HepG2 (cell line): ENCODE results near the gene SHF. TPM values are rescaled to one million over a fixed set of nuclear protein-coding genes. Genes with fewer than 3 reads are reported as not detected.
A peak's percentile ranks its signal among the peaks of the same experiment; 100 is the strongest.
"Not testable (repeated sequence)": the region's sequence is repeated elsewhere in the genome, so short reads cannot be mapped to it uniquely, and the experiment has no call there.

Source experiments
- ATAC-seq: fragments of 200-7000 bp; cut with Tn5 transposase; 3 replicates; pipeline ENCODE4 v1.9.1; 2020; ENCODE audit warnings: mild to moderate bottlenecking, moderate library complexity
- BruUV-seq: library from RNA; stranded (reverse); fragments of 400-500 nt; replicated peaks from 2 replicates; lab custom pipeline; 2021; lab: Mats Ljungman, UMichigan
- CTCF ChIA-PET: fragments of 300-600 bp; formaldehyde crosslinking; extraction: SDS; loops from one replicate; lab custom pipeline; 2021; ENCODE audit warnings: low total read pairs, inconsistent platforms, low intra/inter-chr PET ratio; lab: Yijun Ruan, JAX
- POLR2A ChIA-PET: fragments of 350-600 bp; sonication (Branson Sonifier 250); formaldehyde crosslinking; loops from one replicate; lab custom pipeline; 2020; ENCODE audit warnings: antibody characterized with exemption, inconsistent platforms; lab: Yijun Ruan, JAX
- DNase-seq: peaks from one replicate; pipeline ENCODE4 v3.0.0-alpha.2; 2015; ENCODE audit warnings: low spot score
- FAIRE-seq: peaks from 3 replicates; lab custom pipeline; 2011; peaks lifted over from hg19 to GRCh38; lab: Jason Lieb, UNC
- H2AFZ ChIP-seq: one replicate; pipeline ENCODE4 v1.6.1; 2011; ENCODE audit warnings: low read length, inconsistent platforms
- H3K27ac ChIP-seq: fragments of 300-600 bp; 3 replicates; pipeline ENCODE4 v1.8.0; 2011; ENCODE audit warnings: mixed run types, mild to moderate bottlenecking, mixed read lengths, low read length, inconsistent platforms; ENCODE audit not compliant: insufficient read depth; ENCODE audit errors: extremely low read length
- H3K27me3 ChIP-seq, 2 experiments: fragments of 200-600 bp in 1 of 2; 2 replicates in 1 of 2; 3 replicates in 1 of 2; pipeline versions ENCODE4 v1.6.0 to v1.8.0; 2011; ENCODE audit warnings: low read length in 2 of 2, mild to moderate bottlenecking in 2 of 2, moderate library complexity in 2 of 2, inconsistent platforms in 1 of 2; ENCODE audit not compliant: insufficient read depth in 2 of 2, control insufficient read depth in 1 of 2
- H3K36me3 ChIP-seq, 2 experiments: fragments of 200-600 bp in 1 of 2; replicated peaks in 1 of 2; 2 replicates in 1 of 2; 3 replicates in 1 of 2; pipeline versions ENCODE4 v1.5.1 to v1.8.0; 2011; ENCODE audit warnings: low read length in 2 of 2, inconsistent platforms in 1 of 2; ENCODE audit not compliant: insufficient read depth in 2 of 2, control insufficient read depth in 1 of 2
- H3K4me1 ChIP-seq: 2 replicates; pipeline ENCODE4 v1.5.1; 2012; ENCODE audit warnings: low read length, inconsistent platforms; ENCODE audit not compliant: insufficient read depth
- H3K4me2 ChIP-seq: 2 replicates; pipeline ENCODE4 v1.6.0; 2011; ENCODE audit warnings: low read depth, low read length, inconsistent platforms
- H3K4me3 ChIP-seq, 3 experiments: fragments of 200-600 bp in 1 of 3; sonication (generic), shearing (Covaris generic) in 1 of 3; replicated peaks in 1 of 3; 2 replicates each; pipeline ENCODE4 v1.5.1; 2011 to 2016; ENCODE audit warnings: low read length in 3 of 3, inconsistent platforms in 2 of 3, low read depth in 2 of 3, mild to moderate bottlenecking in 2 of 3, control low read depth in 1 of 3, mixed read lengths in 1 of 3; ENCODE audit not compliant: insufficient read depth in 1 of 3
- H3K79me2 ChIP-seq: one replicate; pipeline ENCODE4 v1.6.1; 2011; ENCODE audit warnings: low read length, inconsistent platforms; ENCODE audit not compliant: insufficient read depth
- H3K9ac ChIP-seq: 2 replicates; pipeline ENCODE4 v1.6.0; 2011; ENCODE audit warnings: mild to moderate bottlenecking, low read depth, low read length, inconsistent platforms; ENCODE audit not compliant: insufficient read depth
- H3K9me3 ChIP-seq: 2 replicates; pipeline ENCODE4 v1.5.1; 2012; ENCODE audit warnings: mild to moderate bottlenecking, low read length
- H4K20me1 ChIP-seq: 2 replicates; pipeline ENCODE4 v1.6.0; 2011; ENCODE audit warnings: inconsistent platforms, mild to moderate bottlenecking, low read length, moderate library complexity; ENCODE audit not compliant: insufficient read depth
- SALL1 ChIP-seq: sonication (generic); formaldehyde crosslinking; IDR thresholded peaks from 2 replicates; pipeline ENCODE4 v1.8.0; 2022; ENCODE audit warnings: mild to moderate bottlenecking, missing genetic modification reagents
- YEATS4 ChIP-seq: sonication (generic); formaldehyde crosslinking; IDR thresholded peaks from 2 replicates; pipeline ENCODE4 v1.4.0; 2020; ENCODE audit warnings: missing genetic modification reagents, borderline replicate concordance
- ZNF276 ChIP-seq: sonication (generic); formaldehyde crosslinking; IDR thresholded peaks from 2 replicates; pipeline ENCODE4 v1.4.0; 2020; ENCODE audit warnings: mild to moderate bottlenecking, low read depth, missing genetic modification reagents
- ZNF350 ChIP-seq: sonication (generic); formaldehyde crosslinking; IDR thresholded peaks from 2 replicates; pipeline ENCODE4 v1.4.0; 2020; ENCODE audit warnings: mild to moderate bottlenecking, low read depth, missing genetic modification reagents, borderline replicate concordance
- ZNF687 ChIP-seq: sonication (generic); formaldehyde crosslinking; IDR thresholded peaks from 2 replicates; pipeline ENCODE4 v1.5.1; 2020; ENCODE audit warnings: mild to moderate bottlenecking, missing genetic modification reagents, moderate library complexity
- ZNF709 ChIP-seq: sonication (generic); formaldehyde crosslinking; IDR thresholded peaks from 2 replicates; pipeline ENCODE4 v1.5.0; 2020; ENCODE audit warnings: mild to moderate bottlenecking, missing genetic modification reagents
- WGBS: methylation state at CpG from one replicate; pipeline ENCODE4 v1.1.6; 2017; ENCODE audit warnings: low lambda C conversion rate; 5-methylcytosine and 5-hydroxymethylcytosine counted together
- in situ Hi-C: cut with HindIII; loops from 2 replicates; pipeline ENCODE4 v1.10.0; 2017; ENCODE audit warnings: low pct_unique_long_range_greater_than_20kb; ENCODE audit not compliant: extremely low pct_ligation_motif_present
- intact Hi-C: fragments of 100-400 bp; cut with micrococcal nuclease; formaldehyde crosslinking; loops from one replicate; pipeline ENCODE4 v1.10.0; 2022; ENCODE audit not compliant: unreplicated experiment
- polyA plus RNA-seq, 8 experiments: library from polyadenylated mRNA; depleted of rRNA in 3 of 8; stranded (reverse) in 7 of 8; unstranded in 1 of 8; fragments of >200 nt; fragmentation: Illumina TruSeq in 4 of 8; extraction: Trizol in 4 of 8; gene quantifications; 2 replicates each; pipeline versions ENCODE4 v1.2.1 to v1.2.3, GENCODE V29; 2011 to 2016; ENCODE audit warnings: low read depth in 4 of 8, missing spikeins in 1 of 8, mixed read lengths in 1 of 8; ENCODE audit not compliant: insufficient read depth in 1 of 8
- total RNA-seq, 5 experiments: library from RNA; depleted of rRNA; stranded (reverse); fragments of >200 nt; fragmentation: Illumina TruSeq; extraction: Trizol; gene quantifications; 2 replicates each; pipeline ENCODE4 v1.2.3, GENCODE V29; 2016; ENCODE audit warnings: low read depth in 1 of 5

The SHF gene
- total and polyA plus RNA-seq, 2 of the 13 experiments (the other 11 are each of a cell fraction or from before 2014, with no cell fraction given): 20.9 to 25.5 TPM

GRCh38 chr15:45187894-45188830 lies at the start of gene SHF (continued):
- TF ChIP-seq ZNF687 (CRISPR knock-in tag) (peak; percentile 61), YEATS4 (0 out of 2 replicates have a peak, but pooled peaks have one; percentile 25), ZNF276 (CRISPR knock-in tag) (no peak), ZNF709 (CRISPR knock-in tag) (no peak), SALL1 (CRISPR knock-in tag) (0 out of 2 replicates have a peak, but pooled peaks have one; percentile 8), ZNF350 (0 out of 2 replicates have a peak, but pooled peaks have one; percentile 21)
- TF ChIP-seq, all 625 proteins: peak for 23

- H3K4me1 ChIP-seq, BruUV-seq, H3K4me2 ChIP-seq, H4K20me1 ChIP-seq, H3K36me3 ChIP-seq, in situ Hi-C loops, intact Hi-C loops, H3K27ac ChIP-seq, POLR2A ChIA-PET, ATAC-seq, H3K4me3 ChIP-seq, FAIRE-seq, H3K79me2 ChIP-seq, DNase-seq, H2AFZ ChIP-seq, H3K9ac ChIP-seq, CTCF ChIA-PET, H3K27me3 ChIP-seq: not testable (repeated sequence)
- peaks cover 24% of the 10 kb centered on the region for H3K9me3 ChIP-seq
- WGBS: 37% methylated on average over 5 of the region's 6 CpGs
Observed at GRCh38 chr15:45236806-45237205, 49.0 kb upstream of the SHF start.
